Mesothelial cell of epicardium (in vitro differentiated cells): ENCODE data around the gene RREB1. TPM values are rescaled to one million over a fixed set of nuclear protein-coding genes. Genes with fewer than 3 reads are reported as not detected.
A peak's percentile ranks its signal among the peaks of the same experiment; 100 is the strongest.

Source experiments
- DNase-seq, 2 experiments: peaks; one replicate each; pipeline ENCODE4 v3.0.0; 2021; ENCODE audit warnings: low spot score in 2 of 2; ENCODE audit not compliant: unreplicated experiment in 2 of 2
- H3K27ac Mint-ChIP-seq: 2 replicates; pipeline ENCODE4 v1.8.0; 2021; ENCODE audit warnings: mixed read lengths
- H3K27me3 Mint-ChIP-seq: 2 replicates; pipeline ENCODE4 v1.8.0; 2021; ENCODE audit warnings: low read depth, mixed read lengths
- H3K36me3 Mint-ChIP-seq: 2 replicates; pipeline ENCODE4 v1.8.0; 2021; ENCODE audit warnings: mixed read lengths
- H3K4me1 Mint-ChIP-seq: 2 replicates; pipeline ENCODE4 v1.8.0; 2021; ENCODE audit warnings: mixed read lengths
- H3K4me3 Mint-ChIP-seq: 2 replicates; pipeline ENCODE4 v1.8.0; 2021; ENCODE audit warnings: mild to moderate bottlenecking, moderate library complexity, mixed read lengths
- H3K9me3 Mint-ChIP-seq: 2 replicates; pipeline ENCODE4 v1.8.0; 2021; ENCODE audit warnings: mixed read lengths
- CTCF ChIP-seq: fragments of 200-600 bp; sonication (generic); IDR thresholded peaks from one replicate; pipeline ENCODE4 v1.5.0; 2021; ENCODE audit warnings: antibody characterized with exemption; ENCODE audit not compliant: unreplicated experiment
- total RNA-seq: library from RNA; stranded (reverse); gene quantifications from 3 replicates; pipeline ENCODE4 v1.2.1, GENCODE V29; 2021

RREB1 gene
- total RNA-seq, 1 donor from 2014 or later: 55.4 TPM

- Mint-ChIP-seq H3K4me3 (no peak overlapping the region), H3K9me3 (no peaks in the 10 kb centered on the region), H3K27ac (peak overlapping the region; percentile 95), H3K27me3 (no peaks in the 10 kb centered on the region), H3K4me1 (peaks cover 15% of the 10 kb centered on the region), H3K36me3 (peaks cover 22% of the 10 kb centered on the region)
- no peak for TF ChIP-seq CTCF
- DNase-seq: no peak
Observed at GRCh38 chr6:7201444-7201731, 93.6 kb downstream of the RREB1 start.

- H3K4me1 Mint-ChIP-seq: peaks cover 15% of the 10 kb centered on the region
- no peak overlapping the region for H3K4me3 Mint-ChIP-seq
- no peaks in the 10 kb centered on the region for H3K9me3 Mint-ChIP-seq
- no peaks in the 10 kb centered on the region for H3K27me3 Mint-ChIP-seq
- TF ChIP-seq CTCF: no peak
- DNase-seq: no peak
- H3K27ac Mint-ChIP-seq: peak overlapping the region; percentile 87
- peaks cover 22% of the 10 kb centered on the region for H3K36me3 Mint-ChIP-seq
Observed at GRCh38 chr6:7201732-7202541, 94.2 kb downstream of the RREB1 start.

GRCh38 chr6:7202950-7203349, 95.2 kb downstream of the RREB1 start:
- Mint-ChIP-seq H3K27ac (peak overlapping the region; percentile 13), H3K9me3 (no peaks in the 10 kb centered on the region), H3K27me3 (no peaks in the 10 kb centered on the region), H3K36me3 (peaks cover 18% of the 10 kb centered on the region), H3K4me3 (no peak overlapping the region), H3K4me1 (peaks cover 15% of the 10 kb centered on the region)
- no peak for TF ChIP-seq CTCF
- DNase-seq: no peak

GRCh38 chr6:7203939-7204338, 96.2 kb downstream of the RREB1 start:
- Mint-ChIP-seq H3K9me3 (no peaks in the 10 kb centered on the region), H3K36me3 (peaks cover 18% of the 10 kb centered on the region), H3K4me1 (peaks cover 15% of the 10 kb centered on the region), H3K27me3 (no peaks in the 10 kb centered on the region), H3K4me3 (no peak overlapping the region), H3K27ac (no peak overlapping the region)
- TF ChIP-seq CTCF: no peak
- no peak for DNase-seq

GRCh38 chr6:7204726-7205125, 97.0 kb downstream of the RREB1 start:
- no peaks in the 10 kb centered on the region for H3K27me3 Mint-ChIP-seq
- peaks cover 15% of the 10 kb centered on the region for H3K4me1 Mint-ChIP-seq
- no peak overlapping the region for H3K27ac Mint-ChIP-seq
- no peak for DNase-seq
- no peak overlapping the region for H3K4me3 Mint-ChIP-seq
- peaks cover 18% of the 10 kb centered on the region for H3K36me3 Mint-ChIP-seq
- no peak for TF ChIP-seq CTCF
- H3K9me3 Mint-ChIP-seq: no peaks in the 10 kb centered on the region
